Measurements from ENCODE around the gene AXIN2.

The AXIN2 gene

GRCh38 chr17:65553646-65554552, 7.5 kb downstream of the AXIN2 start:
- peak overlapping the region; percentile 52 to 63 (median 53) for H3K4me3 Mint-ChIP-seq
- H3K27ac Mint-ChIP-seq: peak overlapping the region in 2 of 3 experiments; percentile 58 to 59
- H3K36me3 Mint-ChIP-seq (ENCODE audit: low read depth): peaks cover 34% of the 10 kb centered on the region
- no peak for TF ChIP-seq CTCF (IDR thresholded peaks at IDR 0.05; ENCODE audit: unreplicated experiment in 3 of 3)
- H3K27me3 Mint-ChIP-seq (ENCODE audit: low read depth): no peaks in the 10 kb centered on the region
- H3K4me1 Mint-ChIP-seq: peaks cover 36% of the 10 kb centered on the region
- H3K9me3 Mint-ChIP-seq: no peaks in the 10 kb centered on the region

- Mint-ChIP-seq H3K27ac (peak overlapping the region in 2 of 3 experiments; percentile 58 to 59), H3K4me1 (peaks cover 42% of the 10 kb centered on the region), H3K27me3 (ENCODE audit: low read depth) (no peaks in the 10 kb centered on the region), H3K36me3 (ENCODE audit: low read depth) (peaks cover 41% of the 10 kb centered on the region), H3K9me3 (no peaks in the 10 kb centered on the region), H3K4me3 (peak overlapping the region; percentile 53 to 63 (median 61))
- no peak for TF ChIP-seq CTCF (IDR thresholded peaks at IDR 0.05; ENCODE audit: unreplicated experiment in 3 of 3)
Measured at GRCh38 chr17:65553009-65553645, 8.3 kb downstream of the AXIN2 start.

GRCh38 chr17:65552214-65552613, 9.2 kb downstream of the AXIN2 start:
- H3K9me3 Mint-ChIP-seq: no peaks in the 10 kb centered on the region
- no peaks in the 10 kb centered on the region for H3K27me3 Mint-ChIP-seq (ENCODE audit: low read depth)
- TF ChIP-seq CTCF (IDR thresholded peaks at IDR 0.05; ENCODE audit: unreplicated experiment in 3 of 3): no peak
- H3K4me3 Mint-ChIP-seq: peak overlapping the region; percentile 10 to 59 (median 54)
- H3K36me3 Mint-ChIP-seq (ENCODE audit: low read depth): peaks cover 49% of the 10 kb centered on the region
- peaks cover 51% of the 10 kb centered on the region for H3K4me1 Mint-ChIP-seq
- peak overlapping the region; percentile 70 to 79 (median 73) for H3K27ac Mint-ChIP-seq

GRCh38 chr17:65551267-65552040, 10.0 kb downstream of the AXIN2 start:
- Mint-ChIP-seq H3K36me3 (ENCODE audit: low read depth) (peaks cover 55% of the 10 kb centered on the region), H3K27ac (peak overlapping the region; percentile 71 to 90 (median 79)), H3K9me3 (no peaks in the 10 kb centered on the region), H3K4me3 (peak overlapping the region; percentile 1 to 69 (median 59)), H3K27me3 (ENCODE audit: low read depth) (no peaks in the 10 kb centered on the region), H3K4me1 (peaks cover 58% of the 10 kb centered on the region)
- TF ChIP-seq CTCF (IDR thresholded peaks at IDR 0.05; ENCODE audit: unreplicated experiment in 3 of 3): no peak

GRCh38 chr17:65550758-65551157, 10.7 kb downstream of the AXIN2 start:
- no peaks in the 10 kb centered on the region for H3K9me3 Mint-ChIP-seq
- peak overlapping the region; percentile 55 to 90 (median 71) for H3K27ac Mint-ChIP-seq
- TF ChIP-seq CTCF (IDR thresholded peaks at IDR 0.05; ENCODE audit: unreplicated experiment in 3 of 3): no peak
- H3K4me3 Mint-ChIP-seq: peak overlapping the region; percentile 1 to 69 (median 38)
- peaks cover 64% of the 10 kb centered on the region for H3K4me1 Mint-ChIP-seq
- peaks cover 60% of the 10 kb centered on the region for H3K36me3 Mint-ChIP-seq (ENCODE audit: low read depth)
- no peaks in the 10 kb centered on the region for H3K27me3 Mint-ChIP-seq (ENCODE audit: low read depth)

Data from nephron (organoid).